ENCODE measurements around the gene ITGB2.

The ITGB2 gene

DNA sequence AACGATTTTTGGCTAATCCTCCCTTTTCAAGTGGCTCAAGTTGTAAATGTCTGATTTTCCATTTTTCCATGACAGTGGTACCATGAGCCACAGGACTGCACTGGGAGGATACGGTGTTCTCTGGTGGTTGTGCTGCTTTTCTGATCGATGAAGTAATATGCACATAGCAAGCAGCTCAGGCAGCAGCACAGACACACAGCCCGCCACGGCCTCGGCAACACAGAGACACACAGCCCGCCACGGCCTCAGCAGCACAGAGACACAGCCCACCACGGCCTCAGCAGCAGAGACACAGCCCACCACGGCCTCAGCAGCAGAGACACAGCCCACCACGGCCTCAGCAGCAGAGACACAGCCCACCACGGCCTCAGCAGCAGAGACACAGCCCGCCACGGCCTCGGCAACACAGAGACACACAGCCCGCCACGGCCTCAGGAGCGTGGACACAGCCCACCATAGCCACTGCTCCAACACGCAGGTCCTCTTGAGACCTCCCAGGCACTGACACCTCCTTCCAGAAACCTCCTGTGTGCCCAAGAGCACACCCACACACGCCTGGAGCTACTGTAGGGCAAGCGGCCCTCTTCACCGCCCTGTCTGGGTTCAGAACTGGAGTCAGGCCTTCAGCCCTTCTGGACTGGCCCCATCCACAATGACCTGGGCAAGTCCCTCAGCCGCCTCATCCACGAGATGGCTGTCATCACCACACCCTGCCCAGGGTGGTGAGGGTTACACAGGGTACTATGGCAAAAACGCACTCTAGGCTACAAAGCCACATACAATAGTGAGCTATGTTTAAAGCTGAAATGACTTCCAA, 57.6 kb downstream of the ITGB2 start:
- TF ChIP-seq EZH2 (IDR thresholded peaks at IDR 0.05; ENCODE audit: borderline replicate concordance, low read length), result no peak
- TF ChIP-seq, protein P1, sequence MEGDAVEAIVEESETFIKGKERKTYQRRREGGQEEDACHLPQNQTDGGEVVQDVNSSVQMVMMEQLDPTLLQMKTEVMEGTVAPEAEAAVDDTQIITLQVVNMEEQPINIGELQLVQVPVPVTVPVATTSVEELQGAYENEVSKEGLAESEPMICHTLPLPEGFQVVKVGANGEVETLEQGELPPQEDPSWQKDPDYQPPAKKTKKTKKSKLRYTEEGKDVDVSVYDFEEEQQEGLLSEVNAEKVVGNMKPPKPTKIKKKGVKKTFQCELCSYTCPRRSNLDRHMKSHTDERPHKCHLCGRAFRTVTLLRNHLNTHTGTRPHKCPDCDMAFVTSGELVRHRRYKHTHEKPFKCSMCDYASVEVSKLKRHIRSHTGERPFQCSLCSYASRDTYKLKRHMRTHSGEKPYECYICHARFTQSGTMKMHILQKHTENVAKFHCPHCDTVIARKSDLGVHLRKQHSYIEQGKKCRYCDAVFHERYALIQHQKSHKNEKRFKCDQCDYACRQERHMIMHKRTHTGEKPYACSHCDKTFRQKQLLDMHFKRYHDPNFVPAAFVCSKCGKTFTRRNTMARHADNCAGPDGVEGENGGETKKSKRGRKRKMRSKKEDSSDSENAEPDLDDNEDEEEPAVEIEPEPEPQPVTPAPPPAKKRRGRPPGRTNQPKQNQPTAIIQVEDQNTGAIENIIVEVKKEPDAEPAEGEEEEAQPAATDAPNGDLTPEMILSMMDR (IDR thresholded peaks at IDR 0.05; ENCODE audit: low read length), result no peak
- Histone ChIP-seq H3K27ac (ENCODE audit: low read depth, low read length, poor library complexity, severe bottlenecking) (no peak overlapping the region), H3K4me3 (ENCODE audit: low read depth, low read length, poor library complexity, severe bottlenecking) (no peak overlapping the region), H3K4me2 (ENCODE audit: low read length) (no peak overlapping the region), H3F3A (ENCODE audit: insufficient read depth, low read length) (no peaks in the 10 kb centered on the region), H3K9me3 (ENCODE audit: low read length) (no peaks in the 10 kb centered on the region), H4K20me1 (ENCODE audit: insufficient read depth, low read length) (no peaks in the 10 kb centered on the region), H3K9me2 (ENCODE audit: low read depth, low read length) (no peaks in the 10 kb centered on the region), H3K79me2 (ENCODE audit: insufficient read depth, low read length) (no peaks in the 10 kb centered on the region), H3K4me1 (ENCODE audit: insufficient read depth, low read length, severe bottlenecking) (peaks cover 25% of the 10 kb centered on the region), H2AFZ (ENCODE audit: low read length) (no peak overlapping the region), H3K9ac (ENCODE audit: low read length) (no peak overlapping the region), H3K27me3 (ENCODE audit: insufficient read depth, low read length) (no peaks in the 10 kb centered on the region), H3K36me3 (ENCODE audit: insufficient read depth, low read length) (peaks cover 27% of the 10 kb centered on the region; the same call in 1 of the 2 replicates)

DNA sequence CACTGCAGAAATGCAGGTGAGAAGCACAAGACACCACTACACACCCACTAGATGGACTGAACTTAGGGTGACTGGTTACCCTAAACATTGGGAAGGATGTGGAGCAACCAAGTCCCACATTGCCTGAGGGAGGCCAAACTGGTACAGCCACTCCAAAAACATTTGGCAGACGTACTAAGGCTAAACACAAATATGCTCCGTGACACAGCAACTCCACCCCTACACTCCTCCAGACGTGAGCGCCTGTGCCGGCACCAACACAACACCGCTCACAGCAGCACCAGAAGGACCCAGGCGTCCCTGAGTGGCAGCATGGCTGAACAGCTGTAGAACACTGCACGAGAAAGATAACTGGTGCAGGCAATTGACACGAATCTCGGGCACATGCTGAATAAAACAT, 61.9 kb downstream of the ITGB2 start:
- no peak overlapping the region for H3K4me3 ChIP-seq (ENCODE audit: low read depth, low read length, poor library complexity, severe bottlenecking)
- no peak overlapping the region for H3K27ac ChIP-seq (ENCODE audit: low read depth, low read length, poor library complexity, severe bottlenecking)
- H3K9me3 ChIP-seq (ENCODE audit: low read length), result no peaks in the 10 kb centered on the region
- no peaks in the 10 kb centered on the region for H3F3A ChIP-seq (ENCODE audit: insufficient read depth, low read length)
- no peak overlapping the region for H3K4me2 ChIP-seq (ENCODE audit: low read length)
- H3K9me2 ChIP-seq (ENCODE audit: low read depth, low read length), result no peaks in the 10 kb centered on the region
- H3K27me3 ChIP-seq (ENCODE audit: insufficient read depth, low read length), result no peaks in the 10 kb centered on the region
- no peaks in the 10 kb centered on the region for H4K20me1 ChIP-seq (ENCODE audit: insufficient read depth, low read length)
- H3K9ac ChIP-seq (ENCODE audit: low read length), result no peak overlapping the region
- peaks cover 36% of the 10 kb centered on the region for H3K36me3 ChIP-seq (ENCODE audit: insufficient read depth, low read length)
- no peaks in the 10 kb centered on the region for H3K79me2 ChIP-seq (ENCODE audit: insufficient read depth, low read length)
- no peaks in the 10 kb centered on the region for H3K4me1 ChIP-seq (ENCODE audit: insufficient read depth, low read length, severe bottlenecking)
- TF ChIP-seq, protein P1 (IDR thresholded peaks at IDR 0.05; ENCODE audit: low read length), result no peak
- TF ChIP-seq EZH2 (IDR thresholded peaks at IDR 0.05; ENCODE audit: borderline replicate concordance, low read length), result no peak
- H2AFZ ChIP-seq (ENCODE audit: low read length), result no peak overlapping the region

DNA sequence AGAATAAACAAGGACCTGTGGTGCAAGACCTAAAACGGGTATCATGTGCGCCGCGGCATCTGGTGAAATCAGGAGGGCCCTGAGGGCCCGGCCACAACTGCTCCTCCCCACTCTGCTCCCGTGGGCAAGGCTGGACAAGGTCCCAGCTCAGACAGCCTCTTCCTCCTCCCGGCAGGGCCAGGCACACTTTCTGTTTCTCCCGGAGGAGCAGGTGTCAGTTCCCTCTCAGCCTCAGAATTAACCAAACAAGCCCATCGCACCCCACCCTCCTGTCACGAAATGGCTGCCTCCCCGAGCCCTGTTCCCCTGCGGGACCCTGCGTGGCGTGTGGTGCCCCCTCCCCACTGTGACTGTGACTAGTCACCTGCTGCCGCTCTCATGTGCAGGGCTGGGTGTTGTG, 62.4 kb downstream of the ITGB2 start:
- Histone ChIP-seq H3K27me3 (ENCODE audit: insufficient read depth, low read length) (no peaks in the 10 kb centered on the region), H3F3A (ENCODE audit: insufficient read depth, low read length) (no peaks in the 10 kb centered on the region), H4K20me1 (ENCODE audit: insufficient read depth, low read length) (no peaks in the 10 kb centered on the region), H3K9me3 (ENCODE audit: low read length) (no peaks in the 10 kb centered on the region), H3K4me2 (ENCODE audit: low read length) (no peak overlapping the region), H2AFZ (ENCODE audit: low read length) (no peak overlapping the region), H3K9ac (ENCODE audit: low read length) (no peak overlapping the region), H3K9me2 (ENCODE audit: low read depth, low read length) (no peaks in the 10 kb centered on the region), H3K27ac (ENCODE audit: low read depth, low read length, poor library complexity, severe bottlenecking) (no peak overlapping the region), H3K4me3 (ENCODE audit: low read depth, low read length, poor library complexity, severe bottlenecking) (no peak overlapping the region), H3K79me2 (ENCODE audit: insufficient read depth, low read length) (no peaks in the 10 kb centered on the region), H3K36me3 (ENCODE audit: insufficient read depth, low read length) (peaks cover 39% of the 10 kb centered on the region), H3K4me1 (ENCODE audit: insufficient read depth, low read length, severe bottlenecking) (no peaks in the 10 kb centered on the region)
- TF ChIP-seq, protein P1 (IDR thresholded peaks at IDR 0.05; ENCODE audit: low read length), result no peak
- TF ChIP-seq EZH2 (IDR thresholded peaks at IDR 0.05; ENCODE audit: borderline replicate concordance, low read length), result no peak

All from OCI-LY1 (cell line).